ENCODE measurements around the gene MADCAM1. TPM values are rescaled to one million over a fixed set of nuclear protein-coding genes. Genes with fewer than 3 reads are reported as not detected.

MADCAM1 gene
- total RNA-seq, 2 experiments from 2014 or later: 0.20 to 0.22 TPM

- intact Hi-C loops (cut with micrococcal nuclease): no loop called here
- DNase-seq (no peak), ATAC-seq (no peak)
- CTCF ChIA-PET: interaction anchor here (1.1 to 1.4 kb wide), 2 partner anchors 9 to 13 kb away, joined by 4 to 8 read pairs; partner anchors contain the start of gene TPGS1
- Mint-ChIP-seq H3K9me3 (peaks cover under 1% of the 10 kb centered on the region), H3K4me3 (no peak overlapping the region), H3K36me3 (ENCODE audit: low read depth) (no peaks in the 10 kb centered on the region), H3K4me1 (ENCODE audit: low read depth) (peaks cover 8% of the 10 kb centered on the region), H3K27ac (no peak overlapping the region), H3K27me3 (peaks cover 18% of the 10 kb centered on the region)
- no peak for TF ChIP-seq CTCF (IDR thresholded peaks at IDR 0.05)
- POLR2A ChIA-PET: interaction anchor here (2.6 kb wide), 1 partner anchor 9 kb away, joined by 10 read pairs; no protein-coding TSS in a partner anchor
These were observed 1.7 kb downstream of the MADCAM1 start for GRCh38 chr19:497869-498510.

DNA sequence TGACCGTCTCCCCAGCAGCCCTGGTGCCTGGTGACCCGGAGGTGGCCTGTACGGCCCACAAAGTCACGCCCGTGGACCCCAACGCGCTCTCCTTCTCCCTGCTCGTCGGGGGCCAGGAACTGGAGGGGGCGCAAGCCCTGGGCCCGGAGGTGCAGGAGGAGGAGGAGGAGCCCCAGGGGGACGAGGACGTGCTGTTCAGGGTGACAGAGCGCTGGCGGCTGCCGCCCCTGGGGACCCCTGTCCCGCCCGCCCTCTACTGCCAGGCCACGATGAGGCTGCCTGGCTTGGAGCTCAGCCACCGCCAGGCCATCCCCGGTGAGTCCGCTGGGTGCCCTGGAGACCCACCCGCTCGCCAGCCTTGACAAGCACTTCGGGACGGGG, 2.2 kb downstream of the MADCAM1 start:
- POLR2A ChIA-PET: interaction anchor here (2.6 kb wide), 1 partner anchor 8 kb away, joined by 10 read pairs; no protein-coding TSS in a partner anchor
- TF ChIP-seq CTCF (IDR thresholded peaks at IDR 0.05): no peak
- no peak for DNase-seq
- intact Hi-C loops (cut with micrococcal nuclease): no loop called here
- CTCF ChIA-PET: interaction anchor here (1.1 to 1.4 kb wide), 2 partner anchors 8 to 13 kb away, joined by 4 to 8 read pairs; partner anchors contain the start of gene TPGS1
- Mint-ChIP-seq H3K27ac (no peak overlapping the region), H3K4me1 (ENCODE audit: low read depth) (peaks cover 9% of the 10 kb centered on the region), H3K36me3 (ENCODE audit: low read depth) (no peaks in the 10 kb centered on the region), H3K27me3 (peaks cover 18% of the 10 kb centered on the region), H3K9me3 (no peaks in the 10 kb centered on the region), H3K4me3 (no peak overlapping the region)
- no peak for ATAC-seq

- no peaks in the 10 kb centered on the region for H3K36me3 Mint-ChIP-seq (ENCODE audit: low read depth)
- no peak overlapping the region for H3K27ac Mint-ChIP-seq
- H3K27me3 Mint-ChIP-seq: peaks cover 18% of the 10 kb centered on the region
- intact Hi-C loops (cut with micrococcal nuclease): no loop called here
- ChIA-PET POLR2A (no interaction called here), CTCF (interaction anchor here (1.4 kb wide), 1 partner anchor 8 kb away, joined by 8 read pairs; the partner anchor contains the start of gene TPGS1)
- TF ChIP-seq CTCF (IDR thresholded peaks at IDR 0.05): no peak
- no peak overlapping the region for H3K4me3 Mint-ChIP-seq
- DNase-seq (no peak), ATAC-seq (no peak)
- H3K4me1 Mint-ChIP-seq (ENCODE audit: low read depth): peaks cover 9% of the 10 kb centered on the region
- no peaks in the 10 kb centered on the region for H3K9me3 Mint-ChIP-seq
These were observed 2.8 kb downstream of the MADCAM1 start for GRCh38 chr19:498977-499623.

GRCh38 chr19:501646-502045, 5.4 kb downstream of the MADCAM1 start:
- Mint-ChIP-seq H3K36me3 (ENCODE audit: low read depth) (no peaks in the 10 kb centered on the region), H3K4me1 (ENCODE audit: low read depth) (peaks cover 7% of the 10 kb centered on the region), H3K27me3 (peaks cover 12% of the 10 kb centered on the region), H3K9me3 (no peaks in the 10 kb centered on the region), H3K27ac (no peak overlapping the region), H3K4me3 (no peak overlapping the region)
- no peak for TF ChIP-seq CTCF (IDR thresholded peaks at IDR 0.05)
- ChIA-PET CTCF (no interaction called here), POLR2A (no interaction called here)
- ATAC-seq (no peak), DNase-seq (no peak)
- intact Hi-C loops (cut with micrococcal nuclease): no loop called here

GRCh38 chr19:504616-505015, 8.3 kb downstream of the MADCAM1 start:
- Mint-ChIP-seq H3K4me1 (ENCODE audit: low read depth) (peaks cover 21% of the 10 kb centered on the region), H3K9me3 (no peaks in the 10 kb centered on the region), H3K4me3 (no peak overlapping the region), H3K27ac (no peak overlapping the region), H3K36me3 (ENCODE audit: low read depth) (peaks cover 4% of the 10 kb centered on the region), H3K27me3 (no peaks in the 10 kb centered on the region)
- ATAC-seq: no peak
- intact Hi-C loops (cut with micrococcal nuclease): no loop called here
- POLR2A ChIA-PET: interaction anchor here (1.5 kb wide), 1 partner anchor 13 kb away, joined by 5 read pairs; no protein-coding TSS in a partner anchor
- DNase-seq: no peak
- CTCF ChIA-PET: interaction anchor here (1.3 kb wide), 1 partner anchor 9 kb away, joined by 7 read pairs; the partner anchor contains the start of gene MADCAM1
- no peak for TF ChIP-seq CTCF (IDR thresholded peaks at IDR 0.05)

Data from activated CD8-positive, alpha-beta T cell treated with anti-CD3 and anti-CD28 coated beads for 36 hours (primary cell).